ENCODE measurements around the gene CD80. TPM values are rescaled to one million over a fixed set of nuclear protein-coding genes. Genes with fewer than 3 reads are reported as not detected.

Gene CD80
- total and polyA plus RNA-seq, 7 donors: 0.06 to 0.22 (median 0.07) TPM; not detected in 4

DNA sequence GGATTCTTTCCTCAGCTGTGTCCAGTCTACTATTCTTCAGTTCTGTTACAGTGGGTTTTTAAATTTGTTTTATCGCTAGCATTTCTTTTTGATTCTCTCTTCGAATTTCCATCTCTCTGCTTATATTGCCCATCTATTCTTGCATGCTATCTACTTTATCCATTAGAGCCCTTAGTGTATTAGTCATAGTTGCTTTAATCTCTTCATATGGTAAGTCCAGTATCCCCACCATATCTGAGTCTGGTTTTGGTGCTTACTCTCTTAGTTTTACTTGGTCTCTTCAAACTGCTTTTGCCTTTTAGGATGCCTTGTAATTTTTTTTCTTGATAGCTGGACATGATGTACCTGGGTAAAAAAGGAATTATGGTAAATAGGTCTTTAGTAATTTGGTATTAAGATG lies 52.0 kb downstream of the CD80 start:
- H3K4me1 ChIP-seq: no peaks in the 10 kb centered on the region
- no peak for TF ChIP-seq CTCF (IDR thresholded peaks at IDR 0.05)
- H3K9me3 ChIP-seq: no peaks in the 10 kb centered on the region
- DNase-seq: no peak
- no peaks in the 10 kb centered on the region for H3K27me3 ChIP-seq (ENCODE audit: insufficient read depth in 3 of 3, low read length in 2 of 3)
- ATAC-seq: no peak
- H3K27ac ChIP-seq: no peak overlapping the region
- peaks cover 5 to 98% of the 10 kb centered on the region in 2 donors for H3K36me3 ChIP-seq (ENCODE audit: insufficient read depth in 1 of 2, low read depth in 1 of 2)
- H3K4me3 ChIP-seq: no peak overlapping the region
- WGBS, 3 donors: 98% methylated on average over 2 of the region's 2 CpGs
- intact Hi-C loops (cut with DNase I): no loop called here

DNA sequence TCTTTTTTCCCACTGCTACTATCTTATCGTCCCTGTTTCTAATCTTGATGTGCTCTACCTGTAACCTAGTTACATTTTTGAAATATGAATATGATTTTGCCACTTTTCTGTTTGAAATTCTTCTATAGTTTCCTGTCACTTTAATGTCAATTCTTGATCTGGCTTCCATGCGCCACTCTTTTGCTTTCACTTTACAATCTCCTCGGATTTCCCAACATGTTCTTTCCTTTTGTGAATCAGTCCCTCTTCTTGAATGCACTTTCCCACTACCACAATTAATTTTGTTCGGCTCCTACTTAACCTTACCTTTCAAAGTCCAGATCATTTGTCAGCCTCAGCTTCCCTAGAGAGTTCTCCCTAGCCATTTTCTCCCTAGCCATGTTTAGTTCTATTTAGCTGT lies 52.8 kb downstream of the CD80 start:
- intact Hi-C loops (cut with DNase I): no loop called here
- Histone ChIP-seq H3K4me1 (peaks cover 6% of the 10 kb centered on the region), H3K27me3 (ENCODE audit: insufficient read depth in 3 of 3, low read length in 2 of 3) (no peaks in the 10 kb centered on the region), H3K36me3 (ENCODE audit: insufficient read depth in 1 of 2, low read depth in 1 of 2) (peaks cover 5 to 98% of the 10 kb centered on the region in 2 donors), H3K27ac (no peak overlapping the region), H3K4me3 (no peak overlapping the region), H3K9me3 (no peaks in the 10 kb centered on the region)
- ATAC-seq (no peak), DNase-seq (no peak)
- no peak for TF ChIP-seq CTCF (IDR thresholded peaks at IDR 0.05)
- 81 to 93% (median 88%) methylated on average over 4 of the region's 4 CpGs for WGBS, 3 donors

DNA sequence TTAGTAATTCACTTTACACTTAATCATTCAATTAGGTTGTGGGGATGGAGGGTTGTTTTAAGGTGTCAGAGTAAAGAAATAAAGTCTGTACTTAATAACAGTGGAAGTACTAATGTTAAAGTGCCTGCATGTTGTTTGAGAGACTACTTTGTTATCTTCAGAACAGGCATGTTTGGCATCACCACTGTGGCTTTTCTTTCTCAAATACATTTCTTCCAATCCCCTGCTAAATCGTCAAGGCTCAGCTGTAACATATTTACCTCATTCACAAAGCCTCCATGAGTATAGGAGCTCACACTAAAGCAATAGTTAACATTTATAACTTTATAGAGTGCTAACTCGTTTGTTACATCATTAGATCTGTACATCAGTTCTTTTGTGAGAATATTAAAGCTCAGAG lies 58.5 kb downstream of the CD80 start:
- Histone ChIP-seq H3K9me3 (no peaks in the 10 kb centered on the region), H3K4me1 (peaks cover 36% of the 10 kb centered on the region), H3K27ac (no peak overlapping the region), H3K4me3 (peak overlapping the region; percentile 97), H3K27me3 (ENCODE audit: insufficient read depth in 3 of 3, low read length in 2 of 3) (no peaks in the 10 kb centered on the region), H3K36me3 (ENCODE audit: insufficient read depth in 1 of 2, low read depth in 1 of 2) (peaks cover 0 to 44% of the 10 kb centered on the region in 2 donors)
- no peak for TF ChIP-seq CTCF (IDR thresholded peaks at IDR 0.05)
- ATAC-seq (no peak), DNase-seq (no peak)
- 35 to 41% (median 39%) methylated on average over 2 of the region's 2 CpGs for whole genome bisulfite sequencing, 3 donors
- intact Hi-C loops (cut with DNase I): no loop called here

GRCh38 chr3:119500265-119500664 lies 59.1 kb downstream of the CD80 start:
- peak overlapping the region; percentile 97 for H3K4me3 ChIP-seq
- no peaks in the 10 kb centered on the region for H3K27me3 ChIP-seq (ENCODE audit: insufficient read depth in 3 of 3, low read length in 2 of 3)
- peak overlapping the region; percentile 99 for H3K27ac ChIP-seq
- no peak for ATAC-seq
- peaks cover 36% of the 10 kb centered on the region for H3K4me1 ChIP-seq
- 72 to 80% (median 76%) methylated on average over 4 of the region's 4 CpGs for WGBS, 3 donors
- no peaks in the 10 kb centered on the region for H3K9me3 ChIP-seq
- intact Hi-C loops (cut with DNase I): no loop called here
- H3K36me3 ChIP-seq (ENCODE audit: insufficient read depth in 1 of 2, low read depth in 1 of 2): peaks cover 0 to 38% of the 10 kb centered on the region in 2 donors
- no peak for DNase-seq
- no peak for TF ChIP-seq CTCF (IDR thresholded peaks at IDR 0.05)
